WTC11 (cell line): Measurements from ENCODE around the gene LRRC47.

ENCODE experiments used
- ATF1 ChIP-seq: sonication (generic); formaldehyde crosslinking; IDR thresholded peaks from 2 replicates; pipeline ENCODE4 v1.8.1; 2023; ENCODE audit warnings: mild to moderate bottlenecking, moderate library complexity, missing genetic modification reagents
- ATF6 ChIP-seq: sonication (generic); formaldehyde crosslinking; IDR thresholded peaks from 2 replicates; pipeline ENCODE4 v1.8.1; 2023; ENCODE audit warnings: mild to moderate bottlenecking, missing genetic modification reagents
- CREM ChIP-seq: sonication (generic); formaldehyde crosslinking; IDR thresholded peaks from 2 replicates; pipeline ENCODE4 v1.8.1; 2022; ENCODE audit warnings: mild to moderate bottlenecking, missing genetic modification reagents, moderate library complexity
- ZNF232 ChIP-seq: sonication (generic); formaldehyde crosslinking; IDR thresholded peaks from 2 replicates; pipeline ENCODE4 v1.8.0; 2022; ENCODE audit warnings: mild to moderate bottlenecking, missing genetic modification reagents
- TF ChIP-seq, protein P1 (sequence below): fragments of 200-600 bp; IDR thresholded peaks from 2 replicates; pipeline ENCODE4 v1.8.0; 2022; ENCODE audit warnings: antibody characterized with exemption
- TF ChIP-seq, protein P2 (sequence below): sonication (generic); formaldehyde crosslinking; conservative IDR thresholded peaks from 2 replicates; pipeline ENCODE4 v1.8.1; 2022; ENCODE audit warnings: mild to moderate bottlenecking, missing genetic modification reagents

DNA sequence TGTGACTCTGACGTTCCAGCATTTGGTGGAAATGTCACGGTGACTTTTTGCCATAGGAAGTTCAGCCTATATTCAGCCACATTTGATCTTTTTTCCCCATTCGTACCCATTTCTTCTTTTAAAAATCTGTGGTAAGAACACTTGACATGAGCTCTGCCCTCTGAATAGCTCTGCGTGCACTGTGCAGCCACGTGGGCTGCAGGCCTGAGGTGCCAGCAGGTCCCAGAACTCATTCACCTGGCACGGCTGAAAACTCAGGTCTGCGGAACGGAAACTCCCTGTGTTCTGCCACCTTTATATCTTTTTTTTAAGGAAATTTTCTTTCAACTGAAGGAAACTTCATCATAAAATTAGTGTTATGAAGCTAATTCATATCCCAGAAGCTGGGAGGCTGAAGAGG, 32.1 kb upstream of the LRRC47 start:
- TF ChIP-seq ATF6 (no peak), ZNF232 (no peak), CREM (CRISPR knock-in tag) (no peak), ATF1 (CRISPR knock-in tag) (no peak)
- TF ChIP-seq, protein P1, sequence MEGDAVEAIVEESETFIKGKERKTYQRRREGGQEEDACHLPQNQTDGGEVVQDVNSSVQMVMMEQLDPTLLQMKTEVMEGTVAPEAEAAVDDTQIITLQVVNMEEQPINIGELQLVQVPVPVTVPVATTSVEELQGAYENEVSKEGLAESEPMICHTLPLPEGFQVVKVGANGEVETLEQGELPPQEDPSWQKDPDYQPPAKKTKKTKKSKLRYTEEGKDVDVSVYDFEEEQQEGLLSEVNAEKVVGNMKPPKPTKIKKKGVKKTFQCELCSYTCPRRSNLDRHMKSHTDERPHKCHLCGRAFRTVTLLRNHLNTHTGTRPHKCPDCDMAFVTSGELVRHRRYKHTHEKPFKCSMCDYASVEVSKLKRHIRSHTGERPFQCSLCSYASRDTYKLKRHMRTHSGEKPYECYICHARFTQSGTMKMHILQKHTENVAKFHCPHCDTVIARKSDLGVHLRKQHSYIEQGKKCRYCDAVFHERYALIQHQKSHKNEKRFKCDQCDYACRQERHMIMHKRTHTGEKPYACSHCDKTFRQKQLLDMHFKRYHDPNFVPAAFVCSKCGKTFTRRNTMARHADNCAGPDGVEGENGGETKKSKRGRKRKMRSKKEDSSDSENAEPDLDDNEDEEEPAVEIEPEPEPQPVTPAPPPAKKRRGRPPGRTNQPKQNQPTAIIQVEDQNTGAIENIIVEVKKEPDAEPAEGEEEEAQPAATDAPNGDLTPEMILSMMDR = no peak
- TF ChIP-seq, protein P2, sequence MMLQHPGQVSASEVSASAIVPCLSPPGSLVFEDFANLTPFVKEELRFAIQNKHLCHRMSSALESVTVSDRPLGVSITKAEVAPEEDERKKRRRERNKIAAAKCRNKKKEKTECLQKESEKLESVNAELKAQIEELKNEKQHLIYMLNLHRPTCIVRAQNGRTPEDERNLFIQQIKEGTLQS (CRISPR knock-in tag) = no peak
